Measurements from ENCODE around the gene SPI1. TPM values are rescaled to one million over a fixed set of nuclear protein-coding genes. Genes with fewer than 3 reads are reported as not detected.
"Not testable (repeated sequence)": the region's sequence is repeated elsewhere in the genome, so short reads cannot be mapped to it uniquely, and the experiment has no call there.

The SPI1 gene
- total RNA-seq, 2 experiments from 2014 or later = 4.9 to 5.9 TPM

DNA sequence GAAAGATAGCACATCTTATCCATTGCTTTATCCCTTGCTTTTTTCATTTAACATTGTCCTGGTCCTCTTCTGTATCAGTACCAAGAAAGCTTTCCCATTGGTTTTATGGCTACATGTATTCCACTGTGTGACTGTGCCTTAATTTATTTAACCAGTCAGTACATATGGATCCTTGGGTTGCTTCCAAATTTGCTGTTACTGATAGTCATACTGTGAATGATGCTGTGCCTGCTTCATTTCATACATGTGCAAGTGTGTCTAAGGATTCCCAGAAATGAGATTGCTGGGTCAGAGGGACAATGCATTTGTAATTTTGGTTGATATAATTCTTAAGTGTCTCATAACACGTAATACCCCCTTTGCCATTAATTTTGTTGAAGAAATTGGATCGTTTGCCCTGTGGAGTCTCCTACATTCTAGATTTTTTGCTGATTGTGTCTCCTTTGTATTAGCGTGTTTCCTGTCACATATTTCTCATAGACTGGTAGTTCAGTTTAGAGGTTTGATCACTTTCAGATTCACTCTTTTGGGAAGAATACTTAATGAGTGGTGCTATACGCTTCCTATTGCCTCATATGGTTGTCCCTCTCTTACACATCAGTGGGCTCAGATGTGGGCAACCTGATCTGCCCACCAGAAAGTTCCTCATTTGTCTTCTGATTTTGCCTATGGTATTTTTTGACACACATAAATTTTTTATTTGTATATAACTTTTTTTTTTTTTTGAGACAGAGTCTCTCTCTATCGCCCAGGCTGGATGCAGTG is 61.1 kb downstream of the SPI1 start:
- Mint-ChIP-seq H3K36me3 (ENCODE audit: low read depth) (peaks cover 76% of the 10 kb centered on the region), H3K9me3 (no peaks in the 10 kb centered on the region), H3K4me3 (no peak overlapping the region), H3K27ac (no peak overlapping the region), H3K27me3 (no peaks in the 10 kb centered on the region), H3K4me1 (ENCODE audit: low read depth) (no peaks in the 10 kb centered on the region)
- Histone ChIP-seq H3K4me3 (ENCODE audit: low read length) (no peak overlapping the region), H3K36me3 (ENCODE audit: insufficient read depth, low read length) (peaks cover 71% of the 10 kb centered on the region), H3K9me3 (ENCODE audit: control insufficient read depth in 1 of 2, insufficient read depth in 1 of 2, low read length in 2 of 2) (no peaks in the 10 kb centered on the region), H3K4me1 (ENCODE audit: insufficient read depth, low read length) (no peaks in the 10 kb centered on the region), H3K27me3 (ENCODE audit: control insufficient read depth in 1 of 2, insufficient read depth in 2 of 2, low read length in 2 of 2) (no peaks in the 10 kb centered on the region), H3K27ac (ENCODE audit: low read depth in 1 of 2, low read length in 2 of 2) (no peak overlapping the region)
- intact Hi-C loops (cut with DNase I, micrococcal nuclease) = no loop called here
- TF ChIP-seq, protein P1, sequence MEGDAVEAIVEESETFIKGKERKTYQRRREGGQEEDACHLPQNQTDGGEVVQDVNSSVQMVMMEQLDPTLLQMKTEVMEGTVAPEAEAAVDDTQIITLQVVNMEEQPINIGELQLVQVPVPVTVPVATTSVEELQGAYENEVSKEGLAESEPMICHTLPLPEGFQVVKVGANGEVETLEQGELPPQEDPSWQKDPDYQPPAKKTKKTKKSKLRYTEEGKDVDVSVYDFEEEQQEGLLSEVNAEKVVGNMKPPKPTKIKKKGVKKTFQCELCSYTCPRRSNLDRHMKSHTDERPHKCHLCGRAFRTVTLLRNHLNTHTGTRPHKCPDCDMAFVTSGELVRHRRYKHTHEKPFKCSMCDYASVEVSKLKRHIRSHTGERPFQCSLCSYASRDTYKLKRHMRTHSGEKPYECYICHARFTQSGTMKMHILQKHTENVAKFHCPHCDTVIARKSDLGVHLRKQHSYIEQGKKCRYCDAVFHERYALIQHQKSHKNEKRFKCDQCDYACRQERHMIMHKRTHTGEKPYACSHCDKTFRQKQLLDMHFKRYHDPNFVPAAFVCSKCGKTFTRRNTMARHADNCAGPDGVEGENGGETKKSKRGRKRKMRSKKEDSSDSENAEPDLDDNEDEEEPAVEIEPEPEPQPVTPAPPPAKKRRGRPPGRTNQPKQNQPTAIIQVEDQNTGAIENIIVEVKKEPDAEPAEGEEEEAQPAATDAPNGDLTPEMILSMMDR (IDR thresholded peaks at IDR 0.05) = no peak
- ATAC-seq (ENCODE audit: poor library complexity) (no peak), DNase-seq (no peak)
- POLR2A ChIA-PET = no interaction called here
- CTCF ChIA-PET = no interaction called here

DNA sequence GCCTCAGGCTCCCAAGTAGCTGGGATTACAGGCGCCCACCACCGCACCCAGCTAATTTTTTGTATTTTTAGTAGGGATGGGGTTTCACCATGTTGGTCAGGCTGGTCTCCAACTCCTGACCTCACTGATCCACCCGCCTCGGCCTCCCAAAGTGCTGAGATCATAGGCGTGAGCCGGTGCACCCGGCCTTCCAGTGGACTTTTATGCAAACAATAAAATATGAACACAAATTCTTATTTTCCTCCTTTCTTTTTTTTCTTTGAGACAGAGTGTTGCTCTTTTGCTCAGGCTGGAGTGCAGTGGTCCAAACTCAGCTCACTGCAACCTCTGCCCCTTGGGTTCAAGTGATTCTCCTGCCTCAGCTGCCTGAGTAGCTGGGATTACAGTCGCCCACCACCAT is 61.8 kb downstream of the SPI1 start:
- POLR2A ChIA-PET; CTCF ChIA-PET; H3K4me1 ChIP-seq (ENCODE audit: insufficient read depth, low read length); H3K4me3 Mint-ChIP-seq; H3K9me3 ChIP-seq (ENCODE audit: control insufficient read depth in 1 of 2, insufficient read depth in 1 of 2, low read length in 2 of 2); H3K4me1 Mint-ChIP-seq (ENCODE audit: low read depth); intact Hi-C loops (cut with DNase I, micrococcal nuclease); H3K27ac ChIP-seq (ENCODE audit: low read depth in 1 of 2, low read length in 2 of 2); DNase-seq; ATAC-seq (ENCODE audit: poor library complexity); H3K27me3 ChIP-seq (ENCODE audit: control insufficient read depth in 1 of 2, insufficient read depth in 2 of 2, low read length in 2 of 2); H3K4me3 ChIP-seq (ENCODE audit: low read length); H3K27me3 Mint-ChIP-seq; H3K9me3 Mint-ChIP-seq; H3K27ac Mint-ChIP-seq: not testable (repeated sequence)
- peaks cover 76% of the 10 kb centered on the region for H3K36me3 Mint-ChIP-seq (ENCODE audit: low read depth)
- peaks cover 72% of the 10 kb centered on the region for H3K36me3 ChIP-seq (ENCODE audit: insufficient read depth, low read length)

DNA sequence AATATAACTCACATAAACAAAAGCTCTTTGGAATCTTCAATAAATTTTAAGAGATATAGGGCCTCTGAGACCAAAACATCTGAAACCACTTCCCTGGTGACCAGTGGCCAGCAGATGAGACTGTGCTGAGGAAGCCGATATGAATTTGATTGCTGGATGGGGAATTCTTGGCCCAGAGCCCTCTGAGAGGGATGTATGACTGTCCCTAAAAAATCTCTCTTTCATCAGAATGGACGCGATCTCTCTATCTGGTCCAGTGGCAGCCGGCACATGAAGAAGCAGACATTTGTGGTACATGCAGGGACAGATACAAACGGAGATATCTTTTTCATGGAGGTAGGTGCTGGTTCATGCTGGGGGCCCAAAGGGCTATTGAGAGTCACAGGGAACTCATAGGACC is 63.4 kb downstream of the SPI1 start:
- ChIA-PET POLR2A (no interaction called here), CTCF (no interaction called here)
- no peaks in the 10 kb centered on the region for H3K27me3 ChIP-seq (ENCODE audit: control insufficient read depth in 1 of 2, insufficient read depth in 2 of 2, low read length in 2 of 2)
- TF ChIP-seq, protein P1 (IDR thresholded peaks at IDR 0.05) = no peak
- no peak for DNase-seq
- ATAC-seq (ENCODE audit: poor library complexity) = no peak
- Mint-ChIP-seq H3K4me3 (no peak overlapping the region), H3K27me3 (no peaks in the 10 kb centered on the region), H3K4me1 (ENCODE audit: low read depth) (no peaks in the 10 kb centered on the region), H3K9me3 (no peaks in the 10 kb centered on the region), H3K36me3 (ENCODE audit: low read depth) (peaks cover 82% of the 10 kb centered on the region), H3K27ac (no peak overlapping the region)
- H3K27ac ChIP-seq (ENCODE audit: low read depth in 1 of 2, low read length in 2 of 2) = no peak overlapping the region
- no peaks in the 10 kb centered on the region for H3K9me3 ChIP-seq (ENCODE audit: control insufficient read depth in 1 of 2, insufficient read depth in 1 of 2, low read length in 2 of 2)
- H3K4me3 ChIP-seq (ENCODE audit: low read length) = no peak overlapping the region
- H3K36me3 ChIP-seq (ENCODE audit: insufficient read depth, low read length) = peaks cover 80% of the 10 kb centered on the region
- intact Hi-C loops (cut with DNase I, micrococcal nuclease) = no loop called here
- no peaks in the 10 kb centered on the region for H3K4me1 ChIP-seq (ENCODE audit: insufficient read depth, low read length)

Data from CD4-positive, alpha-beta T cell (primary cell).